ENCODE results near the gene CTXND2.
"Not testable (repeated sequence)": the region's sequence is repeated elsewhere in the genome, so short reads cannot be mapped to it uniquely, and the experiment has no call there.

CTXND2 gene

GRCh38 chr1:150887018-150887417 is at the start of gene CTXND2:
CTXND2 (plus strand) TSS chr1:150887136; CDS start chr1:150912315, 25,179 bp downstream.
- DNase-seq (ENCODE audit: low spot score) = no peak

GRCh38 chr1:150840850-150841249 is 46.1 kb upstream of the CTXND2 start:
- not testable (repeated sequence) for DNase-seq (ENCODE audit: low spot score)

GRCh38 chr1:150841626-150842025 is 45.3 kb upstream of the CTXND2 start:
- no peak for DNase-seq (ENCODE audit: low spot score)

GRCh38 chr1:150842343-150842742 is 44.6 kb upstream of the CTXND2 start:
- DNase-seq (ENCODE audit: low spot score) = no peak

- no peak for DNase-seq (ENCODE audit: low spot score)
These were observed 44.0 kb upstream of the CTXND2 start for GRCh38 chr1:150842964-150843363.

- no peak for DNase-seq (ENCODE audit: low spot score)
These were observed 43.5 kb upstream of the CTXND2 start for GRCh38 chr1:150843474-150843873.

- DNase-seq (ENCODE audit: low spot score) = no peak
These were observed 40.3 kb upstream of the CTXND2 start for GRCh38 chr1:150846473-150847146.

GRCh38 chr1:150850801-150851362 is 36.1 kb upstream of the CTXND2 start:
- DNase-seq (ENCODE audit: low spot score) = not testable (repeated sequence)

- not testable (repeated sequence) for DNase-seq (ENCODE audit: low spot score)
These were observed 34.2 kb upstream of the CTXND2 start for GRCh38 chr1:150852734-150853133.

- no peak for DNase-seq (ENCODE audit: low spot score)
These were observed 23.2 kb upstream of the CTXND2 start for GRCh38 chr1:150863724-150864123.

GRCh38 chr1:150864200-150864599 is 22.7 kb upstream of the CTXND2 start:
- DNase-seq (ENCODE audit: low spot score) = not testable (repeated sequence)

GRCh38 chr1:150869683-150870082 is 17.3 kb upstream of the CTXND2 start:
- DNase-seq (ENCODE audit: low spot score) = no peak

- no peak for DNase-seq (ENCODE audit: low spot score)
These were observed 14.4 kb upstream of the CTXND2 start for GRCh38 chr1:150872572-150872971.

- no peak for DNase-seq (ENCODE audit: low spot score)
These were observed 13.4 kb upstream of the CTXND2 start for GRCh38 chr1:150873521-150873920.

- no peak for DNase-seq (ENCODE audit: low spot score)
These were observed 12.3 kb upstream of the CTXND2 start for GRCh38 chr1:150874455-150875196.

- DNase-seq (ENCODE audit: low spot score) = peak; percentile 49
These were observed 11.5 kb upstream of the CTXND2 start for GRCh38 chr1:150875197-150876118.

GRCh38 chr1:150876119-150876454 is 10.8 kb upstream of the CTXND2 start:
- no peak for DNase-seq (ENCODE audit: low spot score)

- DNase-seq (ENCODE audit: low spot score) = not testable (repeated sequence)
These were observed 8.0 kb upstream of the CTXND2 start for GRCh38 chr1:150878931-150879330.

GRCh38 chr1:150881331-150882070 is 5.4 kb upstream of the CTXND2 start:
- DNase-seq (ENCODE audit: low spot score) = no peak

- not testable (repeated sequence) for DNase-seq (ENCODE audit: low spot score)
These were observed 3.8 kb upstream of the CTXND2 start for GRCh38 chr1:150883121-150883520.

GRCh38 chr1:150888727-150889126 is 1.8 kb downstream of the CTXND2 start:
- no peak for DNase-seq (ENCODE audit: low spot score)

GRCh38 chr1:150890033-150890416 is 3.1 kb downstream of the CTXND2 start:
- no peak for DNase-seq (ENCODE audit: low spot score)

Measured in hematopoietic multipotent progenitor cell treated with erythropoietin and hydrocortisone succinate and interleukin-3 and kit ligand, for 17 days (in vitro differentiated cells).